IMR-90 (cell line): ENCODE measurements around the gene UTP4. TPM values are rescaled to one million over a fixed set of nuclear protein-coding genes. Genes with fewer than 3 reads are reported as not detected.

Source experiments
- ATAC-seq: fragments of 200-7000 bp; cut with Tn5 transposase; 2 replicates; pipeline ENCODE4 v1.9.1; 2020; ENCODE audit warnings: low read depth, mild to moderate bottlenecking, moderate library complexity
- BruUV-seq: library from RNA; stranded (reverse); fragments of 400-500 nt; replicated peaks from 2 replicates; lab custom pipeline; 2021; lab: Mats Ljungman, UMichigan
- CTCF ChIA-PET: fragments of 300-600 bp; formaldehyde crosslinking; extraction: SDS; loops from one replicate; lab custom pipeline; 2021; ENCODE audit warnings: antibody characterized with exemption; lab: Yijun Ruan, JAX
- POLR2A ChIA-PET: fragments of 300-600 bp; sonication (Branson Sonifier 250); formaldehyde crosslinking; loops from one replicate; lab custom pipeline; 2022; ENCODE audit warnings: antibody characterized with exemption; ENCODE audit not compliant: unreplicated experiment; lab: Charles Lee
- DNase-seq: peaks from one replicate; pipeline ENCODE4 v3.0.0; 2013
- H2AFZ ChIP-seq: replicated peaks from 2 replicates; pipeline ENCODE3; 2013; ENCODE audit warnings: low read length, mild to moderate bottlenecking; ENCODE audit not compliant: poor library complexity
- H2AK5ac ChIP-seq: 2 replicates; pipeline ENCODE4 v1.6.1; 2013; ENCODE audit warnings: low read depth, low read length, inconsistent platforms
- H2AK9ac ChIP-seq: replicated peaks from 2 replicates; pipeline ENCODE3; 2013; ENCODE audit warnings: mild to moderate bottlenecking, low read depth, low read length, moderate library complexity; ENCODE audit not compliant: poor library complexity
- H2BK120ac ChIP-seq: 2 replicates; pipeline ENCODE4 v1.6.1; 2013; ENCODE audit warnings: low read depth, low read length, inconsistent platforms
- H2BK15ac ChIP-seq: 3 replicates; pipeline ENCODE4 v1.6.1; 2013; ENCODE audit warnings: low read depth, low read length, inconsistent platforms
- H2BK20ac ChIP-seq: 2 replicates; pipeline ENCODE4 v1.6.1; 2013; ENCODE audit warnings: low read depth, mild to moderate bottlenecking, inconsistent platforms, low read length, moderate library complexity
- H2BK5ac ChIP-seq: 2 replicates; pipeline ENCODE4 v1.6.1; 2013; ENCODE audit warnings: mild to moderate bottlenecking, low read depth, low read length, inconsistent platforms; ENCODE audit not compliant: poor library complexity, severe bottlenecking
- H3K14ac ChIP-seq: replicated peaks from 2 replicates; pipeline ENCODE4 v1.6.1; 2013; ENCODE audit warnings: low read depth, low read length, inconsistent platforms
- H3K18ac ChIP-seq: 2 replicates; pipeline ENCODE4 v1.6.1; 2013; ENCODE audit warnings: low read depth, low read length, control low read depth
- H3K23ac ChIP-seq: 2 replicates; pipeline ENCODE4 v1.6.1; 2013; ENCODE audit warnings: low read depth, low read length, inconsistent platforms
- H3K27ac ChIP-seq: 2 replicates; pipeline ENCODE4 v1.5.1; 2013; ENCODE audit warnings: mild to moderate bottlenecking, control low read depth, low read length; ENCODE audit not compliant: insufficient read depth
- H3K27me3 ChIP-seq: 2 replicates; pipeline ENCODE4 v1.6.1; 2013; ENCODE audit warnings: low read length; ENCODE audit not compliant: control insufficient read depth, insufficient read depth
- H3K36me3 ChIP-seq: 2 replicates; pipeline ENCODE4 v1.6.1; 2013; ENCODE audit warnings: low read length, mixed read lengths; ENCODE audit not compliant: control insufficient read depth, insufficient read depth
- H3K4ac ChIP-seq: 2 replicates; pipeline ENCODE4 v1.6.1; 2013; ENCODE audit warnings: low read depth, low read length, inconsistent platforms
- H3K4me1 ChIP-seq: 2 replicates; pipeline ENCODE4 v1.6.1; 2013; ENCODE audit warnings: low read length, mixed read lengths; ENCODE audit not compliant: control insufficient read depth, insufficient read depth
- H3K4me2 ChIP-seq: 2 replicates; pipeline ENCODE4 v1.6.1; 2013; ENCODE audit warnings: low read depth, mild to moderate bottlenecking, control low read depth, low read length, moderate library complexity
- H3K4me3 ChIP-seq: 2 replicates; pipeline ENCODE4 v1.5.1; 2013; ENCODE audit warnings: low read depth, mild to moderate bottlenecking, control low read depth, low read length, moderate library complexity; ENCODE audit not compliant: insufficient read depth
- H3K56ac ChIP-seq: 2 replicates; pipeline ENCODE4 v1.6.1; 2013; ENCODE audit warnings: low read length, inconsistent platforms; ENCODE audit not compliant: insufficient read depth; ENCODE audit errors: extremely low read depth
- H3K79me1 ChIP-seq, 2 experiments: 2 replicates each; pipeline ENCODE4 v1.6.1; 2013; ENCODE audit warnings: low read length in 2 of 2, inconsistent platforms in 1 of 2, low read depth in 1 of 2
- H3K9ac ChIP-seq: 2 replicates; pipeline ENCODE4 v1.6.1; 2013; ENCODE audit warnings: low read depth, low read length, control low read depth
- H3K9me1 ChIP-seq: 2 replicates; pipeline ENCODE4 v1.6.1; 2013; ENCODE audit warnings: low read length, inconsistent platforms; ENCODE audit not compliant: insufficient read depth
- H3K9me3 ChIP-seq: 2 replicates; pipeline ENCODE4 v1.6.1; 2013; ENCODE audit warnings: low read length; ENCODE audit not compliant: control insufficient read depth, insufficient read depth
- H4K20me1 ChIP-seq: 2 replicates; pipeline ENCODE4 v1.6.1; 2013; ENCODE audit warnings: low read length, inconsistent platforms; ENCODE audit not compliant: insufficient read depth
- H4K5ac ChIP-seq: 2 replicates; pipeline ENCODE4 v1.6.1; 2013; ENCODE audit warnings: mild to moderate bottlenecking, low read depth, low read length, control low read depth
- H4K8ac ChIP-seq, 2 experiments: 2 replicates each; pipeline ENCODE4 v1.6.1; 2013; ENCODE audit warnings: low read depth in 2 of 2, low read length in 2 of 2, control low read depth in 1 of 2, inconsistent platforms in 1 of 2
- H4K91ac ChIP-seq: 2 replicates; pipeline ENCODE4 v1.6.1; 2013; ENCODE audit warnings: low read depth, low read length, inconsistent platforms; ENCODE audit not compliant: insufficient read depth
- BHLHE40 ChIP-seq: fragments of 150-350 bp; IDR thresholded peaks from 2 replicates; pipeline ENCODE4 v1.6.1; 2016; ENCODE audit warnings: mild to moderate bottlenecking, low read depth, low read length
- CEBPB ChIP-seq: IDR thresholded peaks from 2 replicates; pipeline ENCODE4 v1.6.1; 2012; ENCODE audit warnings: low read depth, low read length, improper control_type of control experiment
- CHD1 ChIP-seq: IDR thresholded peaks from 2 replicates; pipeline ENCODE4 v1.6.1; 2012; ENCODE audit warnings: low read depth, low read length, improper control_type of control experiment
- FOS ChIP-seq: fragments of 150-350 bp; IDR thresholded peaks from 2 replicates; pipeline ENCODE4 v1.6.1; 2016; ENCODE audit warnings: low read depth, low read length
- MAFK ChIP-seq: IDR thresholded peaks from 2 replicates; pipeline ENCODE4 v1.6.1; 2012; ENCODE audit warnings: low read depth, low read length, improper control_type of control experiment
- MAZ ChIP-seq: IDR thresholded peaks from 2 replicates; pipeline ENCODE4 v1.6.1; 2012; ENCODE audit warnings: low read depth, mild to moderate bottlenecking, low read length, improper control_type of control experiment, moderate library complexity, borderline replicate concordance
- MXI1 ChIP-seq: IDR thresholded peaks from 2 replicates; pipeline ENCODE4 v1.6.1; 2012; ENCODE audit warnings: low read depth, mild to moderate bottlenecking, low read length, moderate library complexity, borderline replicate concordance
- NFE2L2 ChIP-seq: fragments of 150-350 bp; IDR thresholded peaks from 2 replicates; pipeline ENCODE4 v1.6.1; 2016; ENCODE audit warnings: low read depth, mild to moderate bottlenecking, low read length
- POLR2A ChIP-seq: IDR thresholded peaks from 2 replicates; pipeline ENCODE4 v1.6.1; 2012; ENCODE audit warnings: mild to moderate bottlenecking, low read depth, low read length
- RAD21 ChIP-seq: IDR thresholded peaks from 2 replicates; pipeline ENCODE4 v1.6.1; 2012; ENCODE audit warnings: low read length, improper control_type of control experiment
- RCOR1 ChIP-seq: IDR thresholded peaks from 2 replicates; pipeline ENCODE4 v1.6.1; 2012; ENCODE audit warnings: mild to moderate bottlenecking, low read length, improper control_type of control experiment; ENCODE audit not compliant: insufficient replicate concordance
- RFX5 ChIP-seq: IDR thresholded peaks from 2 replicates; pipeline ENCODE4 v1.8.0; 2012; ENCODE audit warnings: low read depth, mild to moderate bottlenecking, low read length, moderate library complexity
- SMC3 ChIP-seq: fragments of 150-350 bp; IDR thresholded peaks from 2 replicates; pipeline ENCODE4 v1.6.1; 2016; ENCODE audit warnings: low read depth, mild to moderate bottlenecking, antibody characterized with exemption, low read length, moderate library complexity
- WGBS, 2 experiments: methylation state at CpG; one replicate each; pipeline versions ENCODE4 v1.1.5 to v1.1.7; 2013; ENCODE audit warnings: missing lambda C conversion rate in 2 of 2; ENCODE audit not compliant: insufficient read length in 1 of 2; ENCODE audit errors: extremely low coverage in 2 of 2; 5-methylcytosine and 5-hydroxymethylcytosine counted together
- dilution Hi-C: fragments of 300-500 bp; cut with HindIII; formaldehyde crosslinking; loops from one replicate; pipeline ENCODE4 v1.14.3; 2018; ENCODE audit warnings: low sequenced_read_pairs; ENCODE audit not compliant: unreplicated experiment
- in situ Hi-C: fragments of 300-500 bp; cut with MboI; formaldehyde crosslinking; loops from 3 replicates; pipeline ENCODE4 v1.14.3; 2019; ENCODE audit warnings: low sequenced_read_pairs, inconsistent platforms, mixed read lengths
- intact Hi-C: fragments of 100-400 bp; cut with micrococcal nuclease; formaldehyde crosslinking; loops from 2 replicates; pipeline ENCODE4 v1.10.0; 2022
- polyA plus RNA-seq, 3 experiments: library from polyadenylated mRNA; depleted of rRNA; stranded (reverse); fragments of >200 nt; gene quantifications; 2 replicates each; pipeline ENCODE4 v1.2.3, GENCODE V29; 2012; ENCODE audit warnings: low replicate concordance in 1 of 3
- total RNA-seq: library from RNA; depleted of rRNA; stranded (reverse); fragments of >200 nt; gene quantifications from 2 replicates; pipeline ENCODE4 v1.2.3, GENCODE V29; 2012
- TF ChIP-seq, protein P1 (sequence below): conservative IDR thresholded peaks from 2 replicates; pipeline ENCODE4 v1.5.1; 2012; ENCODE audit warnings: mild to moderate bottlenecking, low read depth, low read length, improper control_type of control experiment
- TF ChIP-seq, protein P2 (sequence below): fragments of 150-350 bp; IDR thresholded peaks from 2 replicates; pipeline ENCODE4 v1.6.1; 2016; ENCODE audit warnings: low read depth, mild to moderate bottlenecking, low read length, moderate library complexity, borderline replicate concordance
- TF ChIP-seq, protein P3 (sequence below): fragments of 150-350 bp; IDR thresholded peaks from 2 replicates; pipeline ENCODE4 v1.6.1; 2017; ENCODE audit warnings: mild to moderate bottlenecking, antibody characterized with exemption, low read length, low read depth

UTP4 gene
- total and polyA plus RNA-seq, 2 of the 4 experiments (the other 2 are of a cell fraction) = 32.1 to 61.8 TPM

DNA sequence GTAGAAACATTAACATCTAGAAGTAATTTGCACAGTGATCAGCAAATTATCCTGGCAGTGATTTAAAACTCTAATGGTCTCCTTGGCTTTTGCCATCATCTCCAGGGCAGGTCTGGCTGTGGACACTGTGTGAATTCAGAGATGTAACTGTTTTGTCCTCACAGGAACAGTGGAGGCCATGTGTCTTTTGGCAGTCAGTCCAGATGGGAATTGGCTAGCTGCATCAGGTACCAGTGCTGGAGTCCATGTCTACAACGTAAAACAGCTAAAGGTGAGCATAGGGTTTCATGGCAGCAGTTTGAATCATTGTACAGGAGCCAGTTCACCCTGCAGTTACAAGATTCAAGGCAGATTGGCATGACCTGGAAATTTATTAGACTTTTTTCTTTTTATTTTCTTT lies 27.7 kb downstream of the UTP4 start:
- Histone ChIP-seq H2AK5ac (no peak overlapping the region), H2BK15ac (no peak overlapping the region), H3K4me2 (no peak overlapping the region), H3K9ac (no peak overlapping the region), H3K14ac (no peak overlapping the region), H3K9me3 (no peaks in the 10 kb centered on the region), H4K20me1 (no peaks in the 10 kb centered on the region), H4K91ac (no peak overlapping the region), H2AFZ (no peak overlapping the region), H2BK20ac (no peak overlapping the region), H3K9me1 (no peaks in the 10 kb centered on the region), H3K4me1 (no peaks in the 10 kb centered on the region), H3K36me3 (peaks cover 39% of the 10 kb centered on the region), H3K4me3 (no peak overlapping the region), H2AK9ac (no peak overlapping the region), H3K4ac (no peak overlapping the region), H3K18ac (no peak overlapping the region), H2BK5ac (no peak overlapping the region), H3K27me3 (no peaks in the 10 kb centered on the region), H3K79me1 (peaks cover 3 to 22% of the 10 kb centered on the region in 2 experiments; a peak in 3 of 4 replicates), H3K56ac (no peak overlapping the region), H3K23ac (no peak overlapping the region), H2BK120ac (no peak overlapping the region), H4K5ac (no peak overlapping the region), H4K8ac (no peak overlapping the region), H3K27ac (no peak overlapping the region)
- dilution Hi-C loops = no loop called here
- ATAC-seq (no peak), DNase-seq (no peak)
- ChIA-PET POLR2A (no interaction called here), CTCF (no interaction called here)
- intact Hi-C loops = no loop called here
- WGBS, 2 experiments = 100% methylated on average over 1 of the region's 1 CpG; no CpG with 5 or more reads in 1 of the 2 experiments
- in situ Hi-C loops = no loop called here
- TF ChIP-seq, protein P1, sequence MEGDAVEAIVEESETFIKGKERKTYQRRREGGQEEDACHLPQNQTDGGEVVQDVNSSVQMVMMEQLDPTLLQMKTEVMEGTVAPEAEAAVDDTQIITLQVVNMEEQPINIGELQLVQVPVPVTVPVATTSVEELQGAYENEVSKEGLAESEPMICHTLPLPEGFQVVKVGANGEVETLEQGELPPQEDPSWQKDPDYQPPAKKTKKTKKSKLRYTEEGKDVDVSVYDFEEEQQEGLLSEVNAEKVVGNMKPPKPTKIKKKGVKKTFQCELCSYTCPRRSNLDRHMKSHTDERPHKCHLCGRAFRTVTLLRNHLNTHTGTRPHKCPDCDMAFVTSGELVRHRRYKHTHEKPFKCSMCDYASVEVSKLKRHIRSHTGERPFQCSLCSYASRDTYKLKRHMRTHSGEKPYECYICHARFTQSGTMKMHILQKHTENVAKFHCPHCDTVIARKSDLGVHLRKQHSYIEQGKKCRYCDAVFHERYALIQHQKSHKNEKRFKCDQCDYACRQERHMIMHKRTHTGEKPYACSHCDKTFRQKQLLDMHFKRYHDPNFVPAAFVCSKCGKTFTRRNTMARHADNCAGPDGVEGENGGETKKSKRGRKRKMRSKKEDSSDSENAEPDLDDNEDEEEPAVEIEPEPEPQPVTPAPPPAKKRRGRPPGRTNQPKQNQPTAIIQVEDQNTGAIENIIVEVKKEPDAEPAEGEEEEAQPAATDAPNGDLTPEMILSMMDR = no peak
- TF ChIP-seq RAD21 = no peak
- TF ChIP-seq, protein P2, sequence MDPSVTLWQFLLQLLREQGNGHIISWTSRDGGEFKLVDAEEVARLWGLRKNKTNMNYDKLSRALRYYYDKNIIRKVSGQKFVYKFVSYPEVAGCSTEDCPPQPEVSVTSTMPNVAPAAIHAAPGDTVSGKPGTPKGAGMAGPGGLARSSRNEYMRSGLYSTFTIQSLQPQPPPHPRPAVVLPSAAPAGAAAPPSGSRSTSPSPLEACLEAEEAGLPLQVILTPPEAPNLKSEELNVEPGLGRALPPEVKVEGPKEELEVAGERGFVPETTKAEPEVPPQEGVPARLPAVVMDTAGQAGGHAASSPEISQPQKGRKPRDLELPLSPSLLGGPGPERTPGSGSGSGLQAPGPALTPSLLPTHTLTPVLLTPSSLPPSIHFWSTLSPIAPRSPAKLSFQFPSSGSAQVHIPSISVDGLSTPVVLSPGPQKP = no peak
- TF ChIP-seq RFX5 = no peak
- TF ChIP-seq FOS = no peak
- no peak for TF ChIP-seq CHD1
- no peak for TF ChIP-seq MAFK
- TF ChIP-seq CEBPB = no peak
- no peak for TF ChIP-seq BHLHE40
- no peak for TF ChIP-seq SMC3
- TF ChIP-seq MAZ = no peak
- TF ChIP-seq NFE2L2 = no peak
- no peak for TF ChIP-seq POLR2A
- TF ChIP-seq MXI1 = no peak
- TF ChIP-seq RCOR1 = no peak
- TF ChIP-seq, protein P3, sequence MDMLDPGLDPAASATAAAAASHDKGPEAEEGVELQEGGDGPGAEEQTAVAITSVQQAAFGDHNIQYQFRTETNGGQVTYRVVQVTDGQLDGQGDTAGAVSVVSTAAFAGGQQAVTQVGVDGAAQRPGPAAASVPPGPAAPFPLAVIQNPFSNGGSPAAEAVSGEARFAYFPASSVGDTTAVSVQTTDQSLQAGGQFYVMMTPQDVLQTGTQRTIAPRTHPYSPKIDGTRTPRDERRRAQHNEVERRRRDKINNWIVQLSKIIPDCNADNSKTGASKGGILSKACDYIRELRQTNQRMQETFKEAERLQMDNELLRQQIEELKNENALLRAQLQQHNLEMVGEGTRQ = no peak
- no TSS peak for BruUV-seq
